NCI-H446 (cell line): ENCODE data around the gene SIK2.
A peak's percentile ranks its signal among the peaks of the same experiment; 100 is the strongest.
"Not testable (repeated sequence)": the region's sequence is repeated elsewhere in the genome, so short reads cannot be mapped to it uniquely, and the experiment has no call there.

ENCODE experiments used
- DNase-seq, 2 experiments: peaks; one replicate each; lab custom pipeline; 2025; lab: John Stamatoyannopoulos, UW

The SIK2 gene

DNA sequence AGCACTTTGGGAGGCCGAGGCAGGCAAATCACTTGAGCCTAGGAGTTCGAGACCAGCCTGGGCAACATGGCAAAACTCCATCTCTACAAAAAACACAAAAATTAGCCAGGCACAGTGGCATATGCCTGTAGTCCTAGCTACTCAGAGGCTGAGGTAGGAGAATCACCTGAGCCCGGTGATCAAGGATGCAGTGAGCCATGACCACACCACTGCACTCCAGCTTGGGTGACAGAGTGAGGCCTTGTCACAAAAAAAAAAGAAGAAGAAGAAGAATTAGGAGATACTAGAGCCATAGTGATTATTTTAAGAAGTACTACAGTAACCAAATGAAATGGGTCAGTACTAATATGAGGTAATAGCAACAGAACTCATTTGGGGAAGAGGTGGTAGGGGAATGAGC is 56.2 kb downstream of the SIK2 start:
- not testable (repeated sequence) for DNase-seq

DNA sequence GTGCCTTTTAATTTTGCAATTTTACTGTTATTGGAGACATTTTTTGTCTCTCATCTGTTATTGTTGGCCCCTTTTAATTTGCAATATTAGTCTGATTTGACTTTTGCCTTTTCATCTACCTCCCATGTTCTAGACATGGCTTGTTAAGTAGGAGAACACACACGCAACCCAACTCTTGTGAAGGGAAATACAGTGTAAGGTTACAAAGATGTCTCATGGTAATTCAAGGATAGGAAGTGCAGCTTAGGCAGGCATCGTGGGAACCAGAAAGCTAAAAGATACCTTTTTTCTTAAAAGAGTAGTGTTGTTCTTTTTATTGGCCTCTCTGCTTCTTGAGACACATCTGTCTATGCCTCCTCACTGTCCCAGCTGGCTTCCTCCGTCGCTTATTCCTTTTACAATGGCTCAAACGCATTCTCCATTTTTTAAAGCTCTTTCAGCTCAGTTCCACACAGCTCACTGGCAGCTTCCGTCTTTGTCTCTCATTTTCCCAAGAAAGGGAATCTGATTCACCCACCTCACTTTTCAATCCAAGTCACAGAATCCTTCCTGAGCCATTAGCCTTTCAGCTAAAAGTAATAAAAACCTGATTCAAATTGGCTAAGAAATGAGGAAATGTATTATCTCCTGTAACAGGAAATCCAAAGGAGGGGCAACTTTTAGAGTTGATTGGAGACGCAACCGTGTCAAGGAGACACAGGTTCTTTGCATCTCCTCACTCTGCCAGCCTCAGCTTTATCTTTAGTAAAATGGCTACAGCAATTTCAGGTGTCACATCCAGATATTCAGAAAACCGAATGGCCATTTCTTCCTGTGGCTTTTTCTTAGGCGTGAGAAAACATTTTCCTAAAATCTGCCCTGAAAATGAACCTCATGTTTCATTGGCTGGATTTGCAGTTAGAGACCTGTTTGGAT is 57.2 kb downstream of the SIK2 start:
- DNase-seq, result no peak

DNA sequence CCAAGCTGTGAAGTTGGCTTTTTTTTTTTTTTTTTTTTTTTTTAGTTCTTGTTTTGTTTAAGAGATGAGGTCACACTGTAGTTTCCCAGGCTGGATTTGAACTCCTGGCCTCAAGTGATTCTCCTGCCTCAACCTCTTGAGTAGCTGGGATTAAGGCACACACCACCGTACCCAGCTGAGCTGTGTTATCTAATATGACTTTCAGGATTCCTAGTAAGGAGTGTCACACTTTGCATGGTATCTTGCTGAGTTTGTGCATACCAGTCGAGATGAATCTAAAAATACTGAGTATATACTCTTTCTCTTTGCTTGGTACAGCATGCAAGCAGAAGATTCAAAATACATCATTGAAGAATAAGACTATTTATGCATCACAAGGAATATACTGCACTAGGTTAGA is 58.6 kb downstream of the SIK2 start:
- no peak for DNase-seq

- peak; percentile 19 to 34 for DNase-seq
These were observed 61.6 kb downstream of the SIK2 start for GRCh38 chr11:111663820-111664219.

DNA sequence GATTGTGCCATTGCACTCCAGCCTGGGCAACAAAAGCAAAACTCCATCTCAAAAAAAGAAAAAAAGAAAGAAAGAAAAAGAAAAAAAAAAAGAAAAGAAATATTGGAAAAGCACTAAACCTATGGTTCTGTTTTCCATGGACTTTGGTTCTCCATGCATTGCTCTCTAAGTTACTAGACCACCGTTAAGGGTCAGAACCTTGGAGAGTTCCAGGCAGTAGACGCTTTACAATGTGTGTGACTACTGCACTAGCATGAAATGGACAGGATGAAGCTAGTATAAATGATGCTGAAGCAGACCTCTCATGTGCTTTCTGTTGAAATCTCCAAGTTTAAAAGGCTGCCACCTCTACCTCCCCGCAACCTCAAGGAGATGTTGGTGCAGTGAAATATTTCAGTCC is 63.5 kb downstream of the SIK2 start:
- no peak for DNase-seq

GRCh38 chr11:111668980-111669379 is 66.7 kb downstream of the SIK2 start:
- no peak for DNase-seq

DNA sequence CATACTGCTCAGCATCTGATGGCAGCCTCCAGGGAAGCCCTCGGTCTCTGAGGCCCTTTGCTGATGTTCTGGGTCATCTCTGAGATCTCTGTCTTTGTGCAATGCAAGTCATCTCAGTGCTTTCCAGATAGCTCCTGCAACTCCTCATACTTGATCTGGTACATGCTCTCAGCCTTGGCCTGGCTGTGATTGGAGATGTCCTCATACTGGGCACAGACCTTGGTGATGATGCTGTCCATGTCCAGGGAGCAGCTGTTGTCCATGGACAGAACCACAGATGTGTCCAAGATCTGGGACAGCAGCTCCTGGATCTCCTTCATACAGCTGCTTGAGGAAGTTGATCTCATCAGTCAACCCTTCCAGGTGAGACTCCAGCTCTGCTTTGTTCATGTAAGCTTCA is 69.1 kb downstream of the SIK2 start:
- DNase-seq, result no peak

- no peak for DNase-seq
These were observed 70.7 kb downstream of the SIK2 start for GRCh38 chr11:111672949-111673348.

DNA sequence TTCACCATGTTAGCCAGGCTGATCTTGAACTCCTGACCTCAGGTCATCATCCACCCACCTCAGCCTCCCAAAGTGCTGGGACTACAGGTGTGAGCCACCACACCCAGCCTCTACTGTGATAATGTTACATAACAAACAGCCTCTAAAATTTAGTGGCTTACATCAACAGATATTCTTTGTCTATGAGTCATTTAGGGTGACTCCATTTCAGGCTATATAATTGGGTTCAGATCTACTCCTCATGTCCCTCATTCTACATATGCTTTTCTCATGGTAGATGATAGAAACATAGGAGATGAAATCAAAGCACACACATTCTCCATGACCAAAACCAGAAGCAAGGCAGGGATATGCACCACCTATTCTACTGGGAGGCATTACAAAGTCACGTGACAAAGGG is 72.7 kb downstream of the SIK2 start:
- no peak for DNase-seq

DNA sequence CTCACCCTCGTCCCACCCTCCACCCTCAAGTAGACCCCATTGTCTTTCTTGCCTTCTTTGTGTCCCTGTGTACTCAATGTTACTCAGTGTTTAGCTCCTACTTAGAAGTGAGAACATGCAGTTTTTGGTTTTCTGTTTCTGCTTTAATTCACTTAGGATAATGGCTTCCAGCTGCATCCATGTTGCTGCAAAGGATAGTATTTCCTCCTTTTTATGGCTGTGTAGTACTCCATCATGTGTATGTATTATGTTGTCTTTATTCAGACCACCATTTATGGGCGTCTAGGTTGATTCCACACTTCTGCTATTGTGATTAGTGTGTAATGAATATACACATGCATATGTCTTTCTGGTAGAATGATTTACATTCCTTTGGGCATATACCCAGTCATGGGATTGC is 73.6 kb downstream of the SIK2 start:
- no peak for DNase-seq

DNA sequence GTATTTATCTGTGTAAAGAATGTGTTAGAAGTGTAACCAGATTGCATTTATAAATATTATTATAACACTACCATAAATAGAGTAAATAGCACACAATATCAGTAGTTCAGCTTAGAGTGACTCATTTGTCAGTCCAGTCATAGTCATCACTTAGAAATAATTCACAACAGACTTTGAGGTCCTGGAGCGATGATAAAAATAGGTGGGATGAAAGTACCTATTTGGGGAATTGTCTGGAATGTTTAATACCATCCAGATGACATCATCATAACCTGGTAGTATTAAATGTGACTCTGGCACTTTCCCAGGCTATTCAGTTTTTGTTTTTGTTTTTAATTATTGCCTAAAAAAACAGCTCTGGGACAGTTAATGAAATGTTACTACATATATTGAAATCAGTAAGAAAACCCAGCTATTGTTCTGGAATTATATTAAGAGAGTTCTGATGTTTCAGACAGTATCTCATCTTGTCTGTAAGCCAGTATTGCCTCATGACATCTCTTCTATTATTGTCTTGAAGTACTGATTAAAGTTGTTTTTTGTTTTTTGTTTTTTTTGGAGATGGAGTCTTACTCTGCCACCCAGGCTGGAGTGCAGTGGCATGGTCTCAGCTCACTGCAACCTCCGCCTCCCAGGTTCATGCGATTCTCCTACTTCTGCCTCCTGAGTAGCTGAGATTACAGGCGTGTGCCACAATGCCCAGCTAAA is 74.8 kb downstream of the SIK2 start:
- no peak for DNase-seq

DNA sequence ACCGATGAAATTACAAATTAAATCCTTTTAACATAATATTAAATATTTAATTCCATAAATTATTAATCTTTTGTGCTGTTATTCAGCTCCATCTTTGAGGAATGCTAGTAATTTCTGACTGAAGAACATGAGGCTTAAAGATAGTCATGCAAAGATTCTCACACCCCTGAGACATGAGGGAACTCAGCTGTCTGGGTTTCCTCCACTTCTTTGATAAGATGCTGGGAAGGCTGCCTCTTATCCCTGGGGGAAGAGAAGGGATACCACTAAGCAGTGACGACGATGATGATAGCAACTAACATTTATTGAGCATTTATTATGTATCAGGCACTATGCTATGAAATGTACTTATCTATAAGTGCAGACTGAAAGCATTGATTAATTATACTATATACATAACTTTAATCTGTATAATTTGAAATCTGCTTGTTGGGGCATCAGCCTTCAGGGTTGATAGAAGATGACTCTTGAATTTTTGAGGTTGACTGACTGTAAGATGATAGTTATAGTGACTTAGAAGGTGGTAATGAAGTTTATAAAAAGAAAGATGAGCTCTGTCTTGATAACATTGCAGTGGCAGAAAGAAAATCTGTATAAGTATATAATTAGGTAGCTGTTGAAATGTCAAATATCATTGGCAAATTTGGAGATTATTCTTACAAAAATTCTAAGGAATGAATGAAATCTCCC is 78.4 kb downstream of the SIK2 start:
- DNase-seq, result no peak

- no peak for DNase-seq
These were observed 81.6 kb downstream of the SIK2 start for GRCh38 chr11:111683806-111684205.

- DNase-seq, result no peak
These were observed 82.0 kb downstream of the SIK2 start for GRCh38 chr11:111684251-111684650.

DNA sequence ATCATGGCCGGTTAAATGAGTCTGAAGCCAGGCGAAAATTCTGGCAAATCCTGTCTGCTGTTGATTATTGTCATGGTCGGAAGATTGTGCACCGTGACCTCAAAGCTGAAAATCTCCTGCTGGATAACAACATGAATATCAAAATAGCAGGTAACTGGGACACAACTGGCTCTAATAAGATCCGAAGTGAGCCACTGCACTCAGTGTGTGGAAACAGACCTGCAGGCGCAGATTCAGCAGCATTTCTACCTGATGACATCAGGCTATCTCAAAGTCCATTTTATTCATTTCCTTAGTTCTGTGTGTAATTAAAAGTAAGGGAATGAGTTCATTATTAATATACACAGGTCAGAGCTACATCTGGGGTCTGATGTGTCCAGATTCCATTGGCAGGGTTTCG is 85.8 kb downstream of the SIK2 start:
- no peak for DNase-seq

DNA sequence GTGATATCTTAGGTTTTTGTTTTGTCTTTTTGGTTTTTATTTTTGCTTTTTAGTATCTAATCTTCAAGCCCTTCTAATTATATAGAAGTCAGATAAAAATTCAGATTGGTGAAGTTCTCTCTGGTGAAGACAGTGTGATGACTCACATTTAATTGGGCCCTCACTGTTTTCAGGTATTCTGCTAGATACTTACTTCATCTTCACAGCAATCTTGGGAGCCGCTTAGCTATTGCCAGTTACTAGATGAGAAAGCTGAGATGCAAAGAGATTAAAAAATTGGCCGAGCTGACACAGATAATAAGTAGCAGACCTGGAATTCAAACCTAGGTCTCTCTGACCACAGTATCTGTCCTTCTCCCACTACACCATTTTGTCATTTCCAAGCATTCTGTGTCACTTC is 88.9 kb downstream of the SIK2 start:
- no peak for DNase-seq

DNA sequence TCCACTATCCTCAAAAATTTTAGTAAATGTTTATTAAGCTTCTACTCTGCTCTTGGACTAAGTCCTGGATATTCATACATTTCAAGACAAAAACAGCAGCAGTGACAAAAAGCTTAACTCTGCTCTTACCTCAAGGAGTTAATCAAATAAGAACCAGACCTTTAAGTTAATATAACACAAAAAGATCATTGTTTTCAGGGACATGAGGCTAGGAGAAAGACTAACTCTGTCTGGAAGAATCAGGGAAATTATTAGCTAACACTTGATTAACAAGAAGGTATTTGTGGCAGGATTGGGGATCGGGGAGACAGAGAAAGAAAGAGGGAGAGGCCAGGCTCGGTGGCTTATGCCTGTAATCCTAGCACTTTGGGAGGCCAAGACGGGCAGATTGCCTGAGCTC is 89.5 kb downstream of the SIK2 start:
- no peak for DNase-seq

DNA sequence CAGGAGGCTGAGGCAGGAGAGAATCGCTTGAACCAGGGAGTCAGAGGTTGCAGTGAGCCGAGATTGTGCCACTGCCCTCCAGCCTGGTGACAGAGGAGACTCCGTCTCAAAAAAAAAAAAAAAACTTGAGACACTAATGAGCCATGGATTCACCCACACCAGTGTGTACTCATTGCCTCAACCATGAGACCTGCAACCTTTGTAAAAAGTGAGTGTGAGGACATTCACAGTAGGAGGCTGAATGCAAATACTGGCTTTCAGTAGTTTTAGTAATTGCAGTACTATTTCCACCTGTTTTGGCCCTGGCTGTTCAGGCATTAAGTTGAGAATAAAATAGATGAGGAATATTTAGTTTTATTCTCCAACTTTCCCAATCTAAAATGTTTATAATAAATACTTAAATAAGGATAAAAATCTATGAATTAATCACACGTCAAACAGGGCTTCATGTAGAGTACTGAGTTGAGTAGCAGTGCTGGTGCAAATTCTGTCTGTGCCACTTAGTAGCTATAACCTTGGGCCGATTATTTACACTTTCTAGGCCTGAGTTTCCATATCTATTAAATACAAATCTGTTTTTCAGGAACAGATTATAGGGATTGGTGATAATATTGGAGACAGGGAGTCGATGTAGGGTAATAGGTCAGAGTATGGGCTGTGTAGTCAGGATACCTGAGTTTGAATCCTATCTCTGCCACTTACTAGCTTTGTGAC is 91.1 kb downstream of the SIK2 start:
- no peak for DNase-seq

- no peak for DNase-seq
These were observed 92.6 kb downstream of the SIK2 start for GRCh38 chr11:111694851-111695250.

DNA sequence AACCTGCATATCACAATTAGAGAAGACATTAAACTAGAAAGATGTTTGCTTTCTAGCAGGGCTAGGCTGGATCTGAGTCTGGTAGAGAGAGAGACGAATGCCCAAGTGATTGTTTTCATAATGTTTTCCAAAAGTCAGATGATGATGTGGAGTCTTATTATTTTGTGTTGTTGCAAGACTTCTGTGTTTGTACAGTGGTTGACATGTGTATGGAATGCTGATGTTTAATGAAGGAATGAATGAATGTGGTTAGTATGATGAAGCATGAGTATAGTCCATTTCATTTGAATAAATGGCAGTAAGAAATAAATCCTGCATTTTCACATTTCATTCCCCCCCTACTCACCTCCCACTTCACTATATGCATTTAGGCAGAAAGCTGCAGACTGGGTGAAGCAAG is 94.3 kb downstream of the SIK2 start:
- no peak for DNase-seq

DNA sequence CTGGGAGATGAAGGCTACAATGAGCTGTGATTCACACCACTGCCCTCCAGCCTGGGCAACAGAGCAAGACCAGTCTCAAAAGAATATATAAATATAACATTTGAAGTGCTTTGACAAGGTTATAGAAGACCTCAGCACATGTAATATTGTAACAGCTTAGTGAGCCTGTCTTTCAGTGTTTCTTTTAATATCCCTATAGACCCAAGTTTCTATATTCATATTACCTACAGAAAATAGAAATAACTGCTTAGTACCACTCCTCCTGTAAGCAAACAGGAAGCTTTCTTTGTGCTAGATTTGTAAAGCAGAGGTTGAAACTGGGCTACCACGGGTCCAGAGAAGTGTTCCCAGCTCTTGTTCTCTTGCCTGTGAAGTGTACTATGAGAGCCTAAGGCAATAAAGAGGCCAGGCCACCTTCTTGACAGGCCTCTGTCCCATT is 95.7 kb downstream of the SIK2 start:
- DNase-seq, result no peak
